Measurements from ENCODE around the gene CNTNAP5.

GRCh38 chr2:124162256-124162655 is 137.2 kb downstream of the CNTNAP5 start:
- no peak for TF ChIP-seq POLR2A (IDR thresholded peaks at IDR 0.05)
- TF ChIP-seq CTCF (IDR thresholded peaks at IDR 0.05): no peak
- no peak for TF ChIP-seq POLR2AphosphoS5 (IDR thresholded peaks at IDR 0.05)
